PC-9 (cell line): Measurements from ENCODE around the gene MOB4. TPM values are rescaled to one million over a fixed set of nuclear protein-coding genes. Genes with fewer than 3 reads are reported as not detected.

Experiments
- BruUV-seq: library from RNA; stranded (reverse); fragments of 400-500 nt; replicated peaks from 2 replicates; lab custom pipeline; 2021; lab: Mats Ljungman, UMichigan
- CTCF ChIA-PET: fragments of 300-600 bp; sonication (Branson Sonifier 250); formaldehyde crosslinking; loops from one replicate; lab custom pipeline; 2022; ENCODE audit warnings: antibody characterized with exemption; lab: Charles Lee
- POLR2A ChIA-PET: fragments of 300-600 bp; sonication (Branson Sonifier 250); formaldehyde crosslinking; loops from one replicate; lab custom pipeline; 2022; ENCODE audit warnings: antibody characterized with exemption; ENCODE audit not compliant: unreplicated experiment; lab: Charles Lee
- DNase-seq, 2 experiments: peaks; one replicate each; pipeline versions ENCODE4 v3.0.0 to v3.0.0-alpha.2; 2015 to 2022; ENCODE audit warnings: mixed read lengths in 1 of 2
- H2AFZ ChIP-seq: fragments of 200-600 bp; sonication (generic); 2 replicates; pipeline ENCODE4 v1.8.1; 2017; ENCODE audit warnings: antibody characterized with exemption
- H3F3A ChIP-seq: fragments of 200-600 bp; sonication (generic); 2 replicates; pipeline ENCODE4 v1.8.1; 2017; ENCODE audit warnings: antibody characterized with exemption, mild to moderate bottlenecking, low read depth; ENCODE audit not compliant: insufficient read depth
- H3K27ac ChIP-seq: fragments of 200-600 bp; sonication (generic); 2 replicates; pipeline ENCODE4 v1.6.1; 2016; ENCODE audit warnings: mixed run types
- H3K27me3 ChIP-seq: fragments of 200-600 bp; sonication (generic); 2 replicates; pipeline ENCODE4 v1.6.1; 2016; ENCODE audit warnings: low read depth, mixed run types; ENCODE audit not compliant: insufficient read depth
- H3K36me3 ChIP-seq: fragments of 200-600 bp; sonication (generic); 2 replicates; pipeline ENCODE4 v1.6.1; 2016; ENCODE audit warnings: low read depth, mixed run types
- H3K4me1 ChIP-seq: fragments of 200-600 bp; sonication (generic); replicated peaks from 2 replicates; pipeline ENCODE4 v1.6.1; 2016; ENCODE audit warnings: mixed run types; ENCODE audit not compliant: insufficient read depth
- H3K4me2 ChIP-seq: fragments of 200-600 bp; sonication (generic); 2 replicates; pipeline ENCODE4 v1.6.1; 2017; ENCODE audit warnings: mixed run types
- H3K4me3 ChIP-seq: fragments of 200-600 bp; sonication (generic); 2 replicates; pipeline ENCODE4 v1.6.1; 2016; ENCODE audit warnings: mixed run types
- H3K79me2 ChIP-seq: fragments of 200-600 bp; sonication (generic); 2 replicates; pipeline ENCODE4 v1.6.1; 2017; ENCODE audit warnings: low read depth, mixed run types
- H3K9me2 ChIP-seq: fragments of 200-600 bp; sonication (generic); 2 replicates; pipeline ENCODE4 v1.8.1; 2017; ENCODE audit warnings: mild to moderate bottlenecking; ENCODE audit not compliant: insufficient read depth
- H3K9me3 ChIP-seq: fragments of 200-600 bp; sonication (generic); 2 replicates; pipeline ENCODE4 v1.8.1; 2016; ENCODE audit warnings: low read depth; ENCODE audit not compliant: insufficient read depth
- H4K20me1 ChIP-seq: fragments of 200-600 bp; sonication (generic); 2 replicates; pipeline ENCODE4 v1.8.1; 2017; ENCODE audit not compliant: insufficient read depth
- CTCF ChIP-seq: fragments of 200-600 bp; sonication (generic); conservative IDR thresholded peaks from 2 replicates; pipeline ENCODE4 v1.6.1; 2017; ENCODE audit warnings: mixed run types, antibody characterized with exemption, mild to moderate bottlenecking, moderate library complexity
- EZH2 ChIP-seq: fragments of 200-600 bp; sonication (generic); IDR thresholded peaks from 2 replicates; pipeline ENCODE4 v1.8.0; 2017; ENCODE audit warnings: antibody characterized with exemption, low read depth
- intact Hi-C: fragments of 100-400 bp; cut with micrococcal nuclease; formaldehyde crosslinking; loops from one replicate; pipeline ENCODE4 v1.10.0; 2022; ENCODE audit not compliant: unreplicated experiment
- total RNA-seq: library from RNA; stranded (reverse); gene quantifications from 2 replicates; pipeline ENCODE4 v1.2.3, GENCODE V29; 2021

Gene MOB4
- total RNA-seq, 1 experiment from 2014 or later, result 19.9 TPM

GRCh38 chr2:197487385-197487784, 28.5 kb upstream of the MOB4 start:
- no peak overlapping the region for H3K4me2 ChIP-seq
- no peaks in the 10 kb centered on the region for H3K27me3 ChIP-seq
- DNase-seq, result no peak
- TF ChIP-seq EZH2 (no peak), CTCF (no peak)
- ChIA-PET POLR2A (no interaction called here), CTCF (no interaction called here)
- H2AFZ ChIP-seq, result no peak overlapping the region
- no peaks in the 10 kb centered on the region for H3K9me2 ChIP-seq
- no peak overlapping the region for H3K4me3 ChIP-seq
- H3F3A ChIP-seq, result peaks cover 88% of the 10 kb centered on the region
- H3K4me1 ChIP-seq, result no peaks in the 10 kb centered on the region
- H3K9me3 ChIP-seq, result peaks cover 8% of the 10 kb centered on the region; the same call in 1 of the 2 replicates
- intact Hi-C loops, result no loop called here
- H3K36me3 ChIP-seq, result peaks cover 50% of the 10 kb centered on the region
- H4K20me1 ChIP-seq, result peaks cover 58% of the 10 kb centered on the region
- H3K79me2 ChIP-seq, result peaks cover 15% of the 10 kb centered on the region
- BruUV-seq, result no TSS peak
- H3K27ac ChIP-seq, result peak overlapping the region; percentile 11; the same call in 1 of the 2 replicates

- H3F3A ChIP-seq, result peaks cover 66% of the 10 kb centered on the region
- H3K79me2 ChIP-seq, result peaks cover 90% of the 10 kb centered on the region
- POLR2A ChIA-PET, result no interaction called here
- peak overlapping the region; percentile 93 for H3K4me2 ChIP-seq
- no peaks in the 10 kb centered on the region for H3K27me3 ChIP-seq
- H3K9me3 ChIP-seq, result no peaks in the 10 kb centered on the region
- no peak overlapping the region for H2AFZ ChIP-seq
- TF ChIP-seq CTCF (no peak), EZH2 (no peak)
- H3K4me3 ChIP-seq, result peak overlapping the region; percentile 99
- peaks cover 27% of the 10 kb centered on the region for H3K4me1 ChIP-seq
- peaks cover 71% of the 10 kb centered on the region for H3K36me3 ChIP-seq
- intact Hi-C loops, result no loop called here
- H3K27ac ChIP-seq, result peak overlapping the region; percentile 74
- no peak for DNase-seq
- H4K20me1 ChIP-seq, result peaks cover 72% of the 10 kb centered on the region
- no TSS peak for BruUV-seq
- CTCF ChIA-PET, result no interaction called here
- no peaks in the 10 kb centered on the region for H3K9me2 ChIP-seq
Observed at GRCh38 chr2:197495433-197496134, 20.3 kb upstream of the MOB4 start.

GRCh38 chr2:197496695-197497094, 19.2 kb upstream of the MOB4 start:
- H3K4me1 ChIP-seq, result peaks cover 28% of the 10 kb centered on the region
- ChIA-PET CTCF (no interaction called here), POLR2A (no interaction called here)
- no peaks in the 10 kb centered on the region for H3K9me2 ChIP-seq
- BruUV-seq, result no TSS peak
- H3K79me2 ChIP-seq, result peaks cover 94% of the 10 kb centered on the region
- H3K4me2 ChIP-seq, result peak overlapping the region; percentile 93
- H3F3A ChIP-seq, result peaks cover 65% of the 10 kb centered on the region
- no peak for DNase-seq
- H3K9me3 ChIP-seq, result no peaks in the 10 kb centered on the region
- no peak overlapping the region for H2AFZ ChIP-seq
- H3K36me3 ChIP-seq, result peaks cover 63% of the 10 kb centered on the region
- intact Hi-C loops, result no loop called here
- peaks cover 73% of the 10 kb centered on the region for H4K20me1 ChIP-seq
- H3K4me3 ChIP-seq, result peak overlapping the region; percentile 99; the same call in 1 of the 2 replicates
- H3K27ac ChIP-seq, result peak overlapping the region; percentile 74
- no peaks in the 10 kb centered on the region for H3K27me3 ChIP-seq
- TF ChIP-seq CTCF (no peak), EZH2 (no peak)
